Heart right ventricle (tissue), 16 donors: ENCODE results near the gene FILIP1L. TPM values are rescaled to one million over a fixed set of nuclear protein-coding genes. Genes with fewer than 3 reads are reported as not detected.

Experiments
- ATAC-seq, 8 donors: fragments of 200-7000 bp; cut with Tn5 transposase; one replicate each; pipeline ENCODE4 v1.9.1; 2020; ENCODE audit warnings: mild to moderate bottlenecking in 8 of 8, moderate library complexity in 8 of 8, moderate number of reproducible peaks in 1 of 8
- DNase-seq, 2 donors: peaks; one replicate each; pipeline ENCODE4 v3.0.0-alpha.2; 2020
- H3K27ac ChIP-seq, 10 donors: fragments of 200-600 bp; sonication (generic) in 2 of 10; one replicate each; pipeline versions ENCODE4 v1.5.0 to v1.8.0; 2020 to 2022; ENCODE audit warnings: mild to moderate bottlenecking in 3 of 10
- H3K27me3 ChIP-seq, 7 donors: fragments of 200-600 bp; one replicate each; pipeline ENCODE4 v1.8.0; 2021 to 2022; ENCODE audit warnings: mild to moderate bottlenecking in 2 of 7
- H3K36me3 ChIP-seq, 9 donors: fragments of 200-600 bp; sonication (generic) in 1 of 9; one replicate each; pipeline versions ENCODE4 v1.5.0 to v1.8.0; 2020 to 2022; ENCODE audit warnings: mild to moderate bottlenecking in 2 of 9
- H3K4me1 ChIP-seq, 9 donors: fragments of 200-600 bp; sonication (generic) in 1 of 9; one replicate each; pipeline versions ENCODE4 v1.5.0 to v1.8.0; 2020 to 2022; ENCODE audit warnings: mild to moderate bottlenecking in 4 of 9
- H3K4me3 ChIP-seq, 10 donors: fragments of 200-600 bp; sonication (generic) in 2 of 10; one replicate each; pipeline versions ENCODE4 v1.5.0 to v1.8.0; 2020 to 2022; ENCODE audit warnings: mild to moderate bottlenecking in 7 of 10, moderate library complexity in 2 of 10
- H3K9me3 ChIP-seq, 11 donors: fragments of 200-600 bp in 10 of 11; sonication (generic) in 2 of 11; one replicate each; pipeline versions ENCODE4 v1.5.0 to v1.8.0; 2013 to 2022; ENCODE audit warnings: mild to moderate bottlenecking in 2 of 11, control low read depth in 1 of 11, moderate library complexity in 1 of 11
- CTCF ChIP-seq, 9 donors: fragments of 200-600 bp; sonication (generic) in 2 of 9; IDR thresholded peaks; one replicate each; pipeline versions ENCODE4 v1.5.0 to v1.8.0; 2021 to 2022; ENCODE audit warnings: antibody characterized with exemption in 9 of 9, mild to moderate bottlenecking in 5 of 9, moderate library complexity in 1 of 9
- WGBS, 2 donors: extraction: QIAGEN DNeasy Blood & Tissue Kit; methylation state at CpG; one replicate each; pipeline ENCODE4 v1.1.7; 2013; ENCODE audit warnings: inconsistent platforms in 1 of 2; 5-methylcytosine and 5-hydroxymethylcytosine counted together
- intact Hi-C, 10 donors: fragments of 100-400 bp; cut with DNase I; formaldehyde crosslinking; loops; one replicate each; pipeline versions ENCODE4 v1.11.1 to v1.14.2; 2022
- polyA plus RNA-seq, 2 donors: library from polyadenylated mRNA; stranded (reverse); fragments of 200-250 nt; gene quantifications; one replicate each; pipeline ENCODE4 v1.2.3, GENCODE V29; 2013
- total RNA-seq, 10 donors: library from RNA; stranded (reverse); fragmentation: NEBNext Ultra II Directional in 3 of 10; extraction: Animal tissue kit (Norgen Biotek cat#: 25700) in 3 of 10; gene quantifications; one replicate each; pipeline versions ENCODE4 v1.2.1 to v1.2.4, GENCODE V29; 2021 to 2023
- donor health status: Arrhythmogenic right ventricular cardiomyopathy.
- donor health status: ischemic (EF 13 %, LVEDD 7.1; RV severe dilation, severe dysfunction).
- donor health status: healthy with polysubstance abuse.
- donor health status: DM: no; HTN: yes; CAD: no.
- donor health status: DM: no; HTN: no; CAD: no.
- donor health status: ischemic (EF 25% LVEDD 6.9; RV normal size, moderate dysfunction).
- donor health status: ischemic (EF 25% LVEDD 5.7; RV mildly dilated, moderate dysfunction).
- donor health status: healthy.
- donor health status: DM: yes; HTN: yes; CAD: no.
- donor health status: Ischemic cardiomyopathy.
- donor health status: ischemic (EF 35%, LVEDD 5.7; RV mildly dilated, moderate dysfunction).
- donor health status: nonischemic (EF 11% LVEDD 7.7; RV severe dilation, severe dysfunction).
- donor health status: DM: yes; HTN: yes; CAD: no.
- donor health status: PGD.
- donor health status: ischemic (EF 29% LVEDD 5.4; RV normal size, mild dysfunction).
- donor health status: nonischemic (EF 23%, LVEDD 6.1; RV moderate dilation, normal function).

FILIP1L gene
- total and polyA plus RNA-seq, 12 donors, result 15.9 to 134 (median 64.3) TPM

- no peak for DNase-seq
- Histone ChIP-seq H3K36me3 (no peaks in the 10 kb centered on the region), H3K27me3 (no peaks in the 10 kb centered on the region), H3K27ac (peak overlapping the region in 1 of 10 donors; percentile 2), H3K4me3 (no peak overlapping the region), H3K4me1 (peaks cover 5 to 51% (median 38%) of the 10 kb centered on the region in 9 donors), H3K9me3 (no peaks in the 10 kb centered on the region)
- ATAC-seq, result no peak
- intact Hi-C loops, result loop anchor here in 1 of 10 donors (10.0 kb wide), 1 partner anchor 85 kb away; no protein-coding TSS in a partner anchor
- TF ChIP-seq CTCF (IDR thresholded peaks at IDR 0.05), result no peak
- WGBS, 2 donors, result 85 to 88% methylated on average over 5 of the region's 5 CpGs
These were observed 164.2 kb downstream of the FILIP1L start for GRCh38 chr3:99949956-99950670.

GRCh38 chr3:99948467-99949089, 165.7 kb downstream of the FILIP1L start:
- H3K27ac ChIP-seq, result peak overlapping the region in 1 of 10 donors; percentile 2
- H3K36me3 ChIP-seq, result no peaks in the 10 kb centered on the region
- no peak for DNase-seq
- H3K4me3 ChIP-seq, result no peak overlapping the region
- no peaks in the 10 kb centered on the region for H3K9me3 ChIP-seq
- WGBS, 2 donors, result 90 to 94% methylated on average over 1 of the region's 1 CpG
- H3K4me1 ChIP-seq, result peaks cover 9 to 56% (median 44%) of the 10 kb centered on the region in 9 donors
- no peak for TF ChIP-seq CTCF (IDR thresholded peaks at IDR 0.05)
- no peaks in the 10 kb centered on the region for H3K27me3 ChIP-seq
- ATAC-seq, result no peak
- intact Hi-C loops, result loop anchor here in 1 of 10 donors (10.0 kb wide), 1 partner anchor 86 kb away; no protein-coding TSS in a partner anchor

- Histone ChIP-seq H3K27ac (peak overlapping the region in 1 of 10 donors; percentile 4), H3K4me1 (peaks cover 9 to 52% (median 38%) of the 10 kb centered on the region in 9 donors)
- no peak for TF ChIP-seq CTCF (IDR thresholded peaks at IDR 0.05)
These were observed 166.9 kb downstream of the FILIP1L start for GRCh38 chr3:99947356-99947755.

DNA sequence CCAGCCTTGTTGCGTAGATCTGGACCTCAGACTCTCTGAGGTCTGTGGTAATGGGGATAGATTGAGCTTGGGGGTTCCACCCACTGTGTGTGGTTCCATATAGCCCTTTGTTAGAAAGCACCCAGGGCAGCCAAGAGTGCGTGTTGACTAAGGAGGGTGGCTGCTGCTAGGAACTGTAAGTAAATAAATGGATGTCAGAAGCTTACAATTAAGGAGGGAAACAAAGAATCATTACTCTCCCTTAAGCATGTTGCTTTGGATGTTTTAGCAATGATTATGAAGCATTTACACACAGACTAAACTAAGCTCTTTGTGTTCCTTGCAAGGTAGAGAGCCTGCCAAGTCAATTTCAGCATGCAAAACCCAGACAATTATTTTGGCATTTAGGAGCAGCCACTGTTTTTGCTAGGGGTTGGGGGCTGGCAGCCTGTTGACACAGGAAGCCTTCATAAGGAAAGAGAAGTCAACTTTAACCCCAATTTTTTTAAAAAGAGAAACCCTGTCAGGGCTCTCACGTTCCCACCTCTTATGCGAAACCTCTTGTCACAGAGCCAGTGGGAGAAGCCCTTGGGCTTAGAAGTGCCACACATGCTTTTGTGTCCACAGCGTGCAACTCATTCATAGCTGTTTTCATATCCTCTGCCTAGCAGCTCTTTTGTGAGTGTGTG, 168.8 kb downstream of the FILIP1L start:
- peaks cover 9 to 52% (median 41%) of the 10 kb centered on the region in 9 donors for H3K4me1 ChIP-seq
- no peaks in the 10 kb centered on the region for H3K27me3 ChIP-seq
- WGBS, 2 donors, result 38 to 41% methylated on average over 5 of the region's 5 CpGs
- peak; percentile 24 to 74 (median 66) for ATAC-seq
- H3K4me3 ChIP-seq, result peak overlapping the region in 1 of 10 donors; percentile 14
- H3K36me3 ChIP-seq, result no peaks in the 10 kb centered on the region
- no peak for TF ChIP-seq CTCF (IDR thresholded peaks at IDR 0.05)
- intact Hi-C loops, result loop anchor here in 1 of 10 donors (10.0 kb wide), 1 partner anchor 89 kb away; no protein-coding TSS in a partner anchor
- no peaks in the 10 kb centered on the region for H3K9me3 ChIP-seq
- H3K27ac ChIP-seq, result peak overlapping the region in 7 of 10 donors; percentile 10 to 76 (median 40)
- DNase-seq, result peak in 1 of 2 donors; percentile 38

More at GRCh38 chr3:99947356-99947755, 166.9 kb downstream of the FILIP1L start:
- intact Hi-C loops, result loop anchor here in 1 of 10 donors (10.0 kb wide), 1 partner anchor 87 kb away; no protein-coding TSS in a partner anchor
- 34 to 60% methylated on average over 3 of the region's 3 CpGs for WGBS, 2 donors
- H3K9me3 ChIP-seq, result no peaks in the 10 kb centered on the region
- no peak for ATAC-seq
- no peaks in the 10 kb centered on the region for H3K36me3 ChIP-seq
- no peak overlapping the region for H3K4me3 ChIP-seq
- DNase-seq, result no peak
- no peaks in the 10 kb centered on the region for H3K27me3 ChIP-seq
